Measurements from ENCODE around the gene IARS1. TPM values are rescaled to one million over a fixed set of nuclear protein-coding genes. Genes with fewer than 3 reads are reported as not detected.

IARS1 gene
- total RNA-seq, 2 donors from 2014 or later = 45.1 to 68.6 TPM

- H3K27ac ChIP-seq = no peak overlapping the region
- no peak for TF ChIP-seq POLR2A (IDR thresholded peaks at IDR 0.05)
- intact Hi-C loops (cut with DNase I) = no loop called here
- H3K4me1 ChIP-seq = no peaks in the 10 kb centered on the region
- H3K36me3 ChIP-seq (replicated peaks in 1 of 2; ENCODE audit: insufficient read depth in 1 of 2, low read depth in 2 of 2) = peaks cover 14 to 53% of the 10 kb centered on the region in 2 donors
- no peaks in the 10 kb centered on the region for H3K27me3 ChIP-seq
- H3K9me3 ChIP-seq = no peaks in the 10 kb centered on the region
- WGBS, 2 donors = 91 to 92% methylated on average over 6 of the region's 6 CpGs
- no peak for DNase-seq
- ATAC-seq = no peak
- no peak overlapping the region for H3K4me3 ChIP-seq
Measured at GRCh38 chr9:92275541-92275940, 18.0 kb downstream of the IARS1 start.

- H3K27me3 ChIP-seq = no peaks in the 10 kb centered on the region
- no peak overlapping the region for H3K27ac ChIP-seq
- ATAC-seq = no peak
- 94 to 97% methylated on average over 5 of the region's 5 CpGs for WGBS, 2 donors
- H3K9me3 ChIP-seq = no peaks in the 10 kb centered on the region
- intact Hi-C loops (cut with DNase I) = no loop called here
- no peak for DNase-seq
- H3K4me1 ChIP-seq = no peaks in the 10 kb centered on the region
- peaks cover 22 to 53% of the 10 kb centered on the region in 2 donors for H3K36me3 ChIP-seq (replicated peaks in 1 of 2; ENCODE audit: insufficient read depth in 1 of 2, low read depth in 2 of 2)
- no peak overlapping the region for H3K4me3 ChIP-seq
- no peak for TF ChIP-seq POLR2A (IDR thresholded peaks at IDR 0.05)
- TF ChIP-seq, protein P1, sequence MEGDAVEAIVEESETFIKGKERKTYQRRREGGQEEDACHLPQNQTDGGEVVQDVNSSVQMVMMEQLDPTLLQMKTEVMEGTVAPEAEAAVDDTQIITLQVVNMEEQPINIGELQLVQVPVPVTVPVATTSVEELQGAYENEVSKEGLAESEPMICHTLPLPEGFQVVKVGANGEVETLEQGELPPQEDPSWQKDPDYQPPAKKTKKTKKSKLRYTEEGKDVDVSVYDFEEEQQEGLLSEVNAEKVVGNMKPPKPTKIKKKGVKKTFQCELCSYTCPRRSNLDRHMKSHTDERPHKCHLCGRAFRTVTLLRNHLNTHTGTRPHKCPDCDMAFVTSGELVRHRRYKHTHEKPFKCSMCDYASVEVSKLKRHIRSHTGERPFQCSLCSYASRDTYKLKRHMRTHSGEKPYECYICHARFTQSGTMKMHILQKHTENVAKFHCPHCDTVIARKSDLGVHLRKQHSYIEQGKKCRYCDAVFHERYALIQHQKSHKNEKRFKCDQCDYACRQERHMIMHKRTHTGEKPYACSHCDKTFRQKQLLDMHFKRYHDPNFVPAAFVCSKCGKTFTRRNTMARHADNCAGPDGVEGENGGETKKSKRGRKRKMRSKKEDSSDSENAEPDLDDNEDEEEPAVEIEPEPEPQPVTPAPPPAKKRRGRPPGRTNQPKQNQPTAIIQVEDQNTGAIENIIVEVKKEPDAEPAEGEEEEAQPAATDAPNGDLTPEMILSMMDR (IDR thresholded peaks at IDR 0.05) = no peak
Measured at GRCh38 chr9:92270511-92270910, 23.0 kb downstream of the IARS1 start.

DNA sequence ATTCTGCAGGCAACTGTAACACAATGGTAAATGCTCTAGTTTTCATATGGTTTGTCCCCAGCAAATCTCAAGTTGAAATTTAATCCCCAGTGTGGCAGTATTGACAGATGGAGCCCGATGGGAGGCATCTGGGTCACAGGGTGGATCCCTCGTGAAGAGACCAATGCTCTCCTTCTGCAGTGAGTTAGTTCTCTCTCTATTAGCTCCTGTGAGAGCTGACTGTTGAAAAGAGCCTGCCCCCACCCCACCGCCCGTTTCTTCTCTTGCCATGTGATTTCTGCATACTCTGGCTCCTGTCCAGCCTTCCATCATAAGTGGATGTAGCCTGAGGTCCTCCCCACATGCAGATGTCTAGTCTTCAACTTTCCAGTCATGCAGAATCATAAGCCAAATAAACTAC, 27.0 kb downstream of the IARS1 start:
- intact Hi-C loops (cut with DNase I) = no loop called here
- 74 to 80% methylated on average over 3 to 4 of the region's 4 CpGs for WGBS, 2 donors
- Histone ChIP-seq H3K4me3 (no peak overlapping the region), H3K9me3 (no peaks in the 10 kb centered on the region), H3K27ac (no peak overlapping the region), H3K36me3 (replicated peaks in 1 of 2; ENCODE audit: insufficient read depth in 1 of 2, low read depth in 2 of 2) (peaks cover 28 to 66% of the 10 kb centered on the region in 2 donors), H3K4me1 (no peaks in the 10 kb centered on the region), H3K27me3 (no peaks in the 10 kb centered on the region)
- ATAC-seq (no peak), DNase-seq (no peak)
- TF ChIP-seq, protein P1 (IDR thresholded peaks at IDR 0.05) = no peak
- TF ChIP-seq POLR2A (IDR thresholded peaks at IDR 0.05) = no peak

- Histone ChIP-seq H3K27ac (no peak overlapping the region), H3K9me3 (no peaks in the 10 kb centered on the region), H3K4me1 (no peaks in the 10 kb centered on the region), H3K27me3 (no peaks in the 10 kb centered on the region), H3K4me3 (no peak overlapping the region), H3K36me3 (replicated peaks in 1 of 2; ENCODE audit: insufficient read depth in 1 of 2, low read depth in 2 of 2) (peaks cover 28 to 63% of the 10 kb centered on the region in 2 donors)
- no peak for TF ChIP-seq POLR2A (IDR thresholded peaks at IDR 0.05)
- TF ChIP-seq, protein P1 (IDR thresholded peaks at IDR 0.05) = no peak
- no peak for ATAC-seq
- intact Hi-C loops (cut with DNase I) = no loop called here
- DNase-seq = no peak
- 77 to 91% methylated on average over 3 of the region's 3 CpGs for WGBS, 2 donors
Measured at GRCh38 chr9:92265154-92265553, 28.3 kb downstream of the IARS1 start.

- Histone ChIP-seq H3K27ac (no peak overlapping the region), H3K36me3 (replicated peaks in 1 of 2; ENCODE audit: insufficient read depth in 1 of 2, low read depth in 2 of 2) (peaks cover 36 to 62% of the 10 kb centered on the region in 2 donors), H3K4me1 (no peaks in the 10 kb centered on the region), H3K9me3 (no peaks in the 10 kb centered on the region), H3K4me3 (no peak overlapping the region), H3K27me3 (no peaks in the 10 kb centered on the region)
- DNase-seq (no peak), ATAC-seq (no peak)
- TF ChIP-seq, protein P1 (IDR thresholded peaks at IDR 0.05) = no peak
- no peak for TF ChIP-seq POLR2A (IDR thresholded peaks at IDR 0.05)
- 25 to 29% methylated on average over 1 of the region's 1 CpG for WGBS, 2 donors
- intact Hi-C loops (cut with DNase I) = no loop called here
Measured at GRCh38 chr9:92263131-92263530, 30.4 kb downstream of the IARS1 start.
